ENCODE results near the gene ZKSCAN8. TPM values are rescaled to one million over a fixed set of nuclear protein-coding genes. Genes with fewer than 3 reads are reported as not detected.
"Not testable (repeated sequence)": the region's sequence is repeated elsewhere in the genome, so short reads cannot be mapped to it uniquely, and the experiment has no call there.

Gene ZKSCAN8
- total RNA-seq: 10 to 100 TPM; 21.4 to 21.8 TPM

GRCh38 chr6:28141500-28142329 lies at the start of gene ZKSCAN8:
Gene ZKSCAN8 (plus strand): TSS chr6:28141883. CDS start chr6:28148408, 6,525 bp downstream.
- Mint-ChIP-seq H3K4me3 (peak within 1 kb of the TSS; percentile 98), H3K27ac (peak within 1 kb of the TSS; percentile 91), H3K27me3 (no peaks in the 10 kb centered on the region), H3K9me3 (ENCODE audit: low read depth) (no peaks in the 10 kb centered on the region), H3K36me3 (peaks cover 23% of the 10 kb centered on the region), H3K4me1 (peaks cover 47% of the 10 kb centered on the region)
- ATAC-seq (peak; percentile 87), DNase-seq (peak; percentile 90)
- CTCF ChIA-PET: interaction anchor here (0.7 to 2.7 kb wide), 11 partner anchors 11 to 257 kb away, joined by 3 to 18 read pairs (median 4); partner anchors contain the start of gene ZSCAN16

- not testable (repeated sequence) for H3K27ac Mint-ChIP-seq, ATAC-seq
These were observed 39.5 kb upstream of the ZKSCAN8 start for GRCh38 chr6:28102222-28102621.

GRCh38 chr6:28102699-28103098 lies 39.0 kb upstream of the ZKSCAN8 start:
- H3K27ac Mint-ChIP-seq; CTCF ChIA-PET; H3K36me3 Mint-ChIP-seq; ATAC-seq; H3K4me3 Mint-ChIP-seq; H3K9me3 Mint-ChIP-seq (ENCODE audit: low read depth); DNase-seq; H3K4me1 Mint-ChIP-seq: not testable (repeated sequence)
- H3K27me3 Mint-ChIP-seq: peaks cover 17% of the 10 kb centered on the region

More at GRCh38 chr6:28102222-28102621, 39.5 kb upstream of the ZKSCAN8 start:
- H3K4me3 Mint-ChIP-seq; CTCF ChIA-PET; H3K4me1 Mint-ChIP-seq; H3K36me3 Mint-ChIP-seq; H3K9me3 Mint-ChIP-seq (ENCODE audit: low read depth); DNase-seq: not testable (repeated sequence)
- peaks cover 17% of the 10 kb centered on the region for H3K27me3 Mint-ChIP-seq

- H3K4me1 Mint-ChIP-seq: peaks cover 5% of the 10 kb centered on the region
- peak overlapping the region; percentile 81 for H3K27ac Mint-ChIP-seq
- CTCF ChIA-PET: interaction anchor here (0.7 to 1.7 kb wide), 15 partner anchors 8 to 251 kb away, joined by 3 to 7 read pairs (median 4); partner anchors contain the start of genes ZKSCAN8, ZNF165, ZSCAN16 and ZSCAN26
- H3K4me3 Mint-ChIP-seq: peak overlapping the region; percentile 84
- peaks cover 17% of the 10 kb centered on the region for H3K27me3 Mint-ChIP-seq
- DNase-seq (peak; percentile 92), ATAC-seq (peak; percentile 100)
- no peaks in the 10 kb centered on the region for H3K9me3 Mint-ChIP-seq (ENCODE audit: low read depth)
- H3K36me3 Mint-ChIP-seq: peaks cover 3% of the 10 kb centered on the region
These were observed 37.1 kb upstream of the ZKSCAN8 start for GRCh38 chr6:28104392-28105244.

GRCh38 chr6:28105245-28105639 lies 36.4 kb upstream of the ZKSCAN8 start:
- Mint-ChIP-seq H3K36me3 (peaks cover 3% of the 10 kb centered on the region), H3K27ac (peak overlapping the region; percentile 81), H3K27me3 (peaks cover 17% of the 10 kb centered on the region), H3K4me3 (peak overlapping the region; percentile 84), H3K4me1 (peaks cover 5% of the 10 kb centered on the region), H3K9me3 (ENCODE audit: low read depth) (no peaks in the 10 kb centered on the region)
- ATAC-seq (no peak), DNase-seq (no peak)
- CTCF ChIA-PET: interaction anchor here (0.9 to 1.7 kb wide), 10 partner anchors 12 to 230 kb away, joined by 3 to 7 read pairs (median 4); partner anchors contain the start of genes ZKSCAN8, ZSCAN16 and ZSCAN31

- Mint-ChIP-seq H3K36me3 (peaks cover 3% of the 10 kb centered on the region), H3K9me3 (ENCODE audit: low read depth) (no peaks in the 10 kb centered on the region), H3K4me1 (peaks cover 5% of the 10 kb centered on the region), H3K27me3 (peaks cover 3% of the 10 kb centered on the region), H3K27ac (no peak overlapping the region), H3K4me3 (no peak overlapping the region)
- DNase-seq: no peak
- ATAC-seq: no peak
- CTCF ChIA-PET: no interaction called here
These were observed 34.2 kb upstream of the ZKSCAN8 start for GRCh38 chr6:28107506-28107905.

GRCh38 chr6:28111964-28112363 lies 29.7 kb upstream of the ZKSCAN8 start:
- no peak for DNase-seq
- no peaks in the 10 kb centered on the region for H3K27me3 Mint-ChIP-seq
- H3K4me3 Mint-ChIP-seq: no peak overlapping the region
- H3K36me3 Mint-ChIP-seq: peaks cover 28% of the 10 kb centered on the region
- H3K4me1 Mint-ChIP-seq: no peaks in the 10 kb centered on the region
- CTCF ChIA-PET: interaction anchor here (1.4 to 2.0 kb wide), 2 partner anchors 28 to 244 kb away, joined by 3 to 5 read pairs; no protein-coding TSS in a partner anchor
- H3K9me3 Mint-ChIP-seq (ENCODE audit: low read depth): no peaks in the 10 kb centered on the region
- no peak for ATAC-seq
- no peak overlapping the region for H3K27ac Mint-ChIP-seq

GRCh38 chr6:28115799-28116198 lies 25.9 kb upstream of the ZKSCAN8 start:
- no peaks in the 10 kb centered on the region for H3K27me3 Mint-ChIP-seq
- H3K27ac Mint-ChIP-seq: no peak overlapping the region
- DNase-seq (no peak), ATAC-seq (no peak)
- H3K9me3 Mint-ChIP-seq (ENCODE audit: low read depth): no peaks in the 10 kb centered on the region
- CTCF ChIA-PET: no interaction called here
- H3K4me3 Mint-ChIP-seq: no peak overlapping the region
- no peaks in the 10 kb centered on the region for H3K4me1 Mint-ChIP-seq
- peaks cover 46% of the 10 kb centered on the region for H3K36me3 Mint-ChIP-seq

GRCh38 chr6:28117386-28118050 lies 24.2 kb upstream of the ZKSCAN8 start:
- CTCF ChIA-PET: interaction anchor here (1.5 kb wide), 1 partner anchor 21 kb away, joined by 3 read pairs; no protein-coding TSS in a partner anchor
- DNase-seq: no peak
- Mint-ChIP-seq H3K4me1 (no peaks in the 10 kb centered on the region), H3K27me3 (no peaks in the 10 kb centered on the region), H3K4me3 (no peak overlapping the region), H3K9me3 (ENCODE audit: low read depth) (no peaks in the 10 kb centered on the region), H3K27ac (no peak overlapping the region), H3K36me3 (peaks cover 52% of the 10 kb centered on the region)
- ATAC-seq: no peak

GRCh38 chr6:28118217-28118616 lies 23.5 kb upstream of the ZKSCAN8 start:
- CTCF ChIA-PET: interaction anchor here (1.5 kb wide), 1 partner anchor 22 kb away, joined by 3 read pairs; no protein-coding TSS in a partner anchor
- Mint-ChIP-seq H3K9me3 (ENCODE audit: low read depth) (no peaks in the 10 kb centered on the region), H3K36me3 (peaks cover 57% of the 10 kb centered on the region)

GRCh38 chr6:28121876-28122275 lies 19.8 kb upstream of the ZKSCAN8 start:
- Mint-ChIP-seq H3K9me3 (ENCODE audit: low read depth) (no peaks in the 10 kb centered on the region), H3K27ac (no peak overlapping the region), H3K4me3 (no peak overlapping the region), H3K4me1 (peaks cover 36% of the 10 kb centered on the region), H3K27me3 (no peaks in the 10 kb centered on the region), H3K36me3 (peaks cover 39% of the 10 kb centered on the region)
- DNase-seq (no peak), ATAC-seq (no peak)
- CTCF ChIA-PET: interaction anchor here (1.4 kb wide), 1 partner anchor 234 kb away, joined by 4 read pairs; no protein-coding TSS in a partner anchor

More at GRCh38 chr6:28118217-28118616, 23.5 kb upstream of the ZKSCAN8 start:
- Mint-ChIP-seq H3K27ac (no peak overlapping the region), H3K4me3 (no peak overlapping the region), H3K27me3 (no peaks in the 10 kb centered on the region), H3K4me1 (peaks cover 3% of the 10 kb centered on the region)
- no peak for ATAC-seq
- no peak for DNase-seq

- Mint-ChIP-seq H3K4me1 (peaks cover 39% of the 10 kb centered on the region), H3K36me3 (peaks cover 39% of the 10 kb centered on the region)
- not testable (repeated sequence) for ATAC-seq; H3K27me3 Mint-ChIP-seq; H3K4me3 Mint-ChIP-seq; H3K27ac Mint-ChIP-seq; DNase-seq; H3K9me3 Mint-ChIP-seq (ENCODE audit: low read depth)
- CTCF ChIA-PET: interaction anchor here (1.4 kb wide), 1 partner anchor 234 kb away, joined by 4 read pairs; no protein-coding TSS in a partner anchor
These were observed 19.4 kb upstream of the ZKSCAN8 start for GRCh38 chr6:28122283-28122682.

Measured in activated CD8-positive, alpha-beta memory T cell treated with anti-CD3 and anti-CD28 coated beads, Interleukin-2, amount 10 ng/mL, durations not matched to agents 7 days and 5 days (primary cell).